Measurements from ENCODE around the gene GABRP. TPM values are rescaled to one million over a fixed set of nuclear protein-coding genes. Genes with fewer than 3 reads are reported as not detected.

Gene GABRP
- polyA plus RNA-seq, 1 donor from 2014 or later, result not detected

GRCh38 chr5:170781946-170782345 is 1.6 kb upstream of the GABRP start:
- Histone ChIP-seq H3K27ac (ENCODE audit: low read length) (no peak overlapping the region), H3K9ac (ENCODE audit: low read length) (no peak overlapping the region), H3K4me3 (ENCODE audit: low read length) (no peak overlapping the region), H3K79me2 (replicated peaks; ENCODE audit: insufficient read depth, low read length) (no peaks in the 10 kb centered on the region), H3K4me2 (ENCODE audit: low read length) (no peak overlapping the region), H3K9me3 (ENCODE audit: low read length) (no peaks in the 10 kb centered on the region), H4K20me1 (ENCODE audit: insufficient read depth) (no peaks in the 10 kb centered on the region), H3K9me2 (ENCODE audit: insufficient read depth, low read length) (no peaks in the 10 kb centered on the region), H3K27me3 (ENCODE audit: insufficient read depth, low read depth, low read length) (no peaks in the 10 kb centered on the region), H3K36me3 (ENCODE audit: insufficient read depth, low read length) (no peaks in the 10 kb centered on the region), H2AFZ (ENCODE audit: low read depth, low read length) (no peak overlapping the region), H3F3A (ENCODE audit: insufficient read depth, low read length, poor library complexity, severe bottlenecking) (no peaks in the 10 kb centered on the region)
- TF ChIP-seq TAF1 (IDR thresholded peaks at IDR 0.05; ENCODE audit: low read depth) (no peak), POLR2AphosphoS5 (IDR thresholded peaks at IDR 0.05) (no peak), CTCF (IDR thresholded peaks at IDR 0.05; ENCODE audit: poor library complexity, severe bottlenecking) (no peak), SMC3 (conservative IDR thresholded peaks at IDR 0.05; ENCODE audit: poor library complexity) (no peak), EP300 (conservative IDR thresholded peaks at IDR 0.05; ENCODE audit: poor library complexity, severe bottlenecking) (no peak), REST (IDR thresholded peaks at IDR 0.05; ENCODE audit: borderline replicate concordance) (no peak), MXI1 (conservative IDR thresholded peaks at IDR 0.05; ENCODE audit: poor library complexity, severe bottlenecking) (no peak), EZH2 (IDR thresholded peaks at IDR 0.05; ENCODE audit: borderline replicate concordance, insufficient read depth, low read length, poor library complexity, severe bottlenecking) (no peak), RAD21 (conservative IDR thresholded peaks at IDR 0.05) (no peak)

GRCh38 chr5:170782438-170782837 is 1.1 kb upstream of the GABRP start:
- Histone ChIP-seq H3K9me2 (ENCODE audit: insufficient read depth, low read length) (no peaks in the 10 kb centered on the region), H3K9me3 (ENCODE audit: low read length) (no peaks in the 10 kb centered on the region), H4K20me1 (ENCODE audit: insufficient read depth) (no peaks in the 10 kb centered on the region), H3K27me3 (ENCODE audit: insufficient read depth, low read depth, low read length) (no peaks in the 10 kb centered on the region), H3F3A (ENCODE audit: insufficient read depth, low read length, poor library complexity, severe bottlenecking) (no peaks in the 10 kb centered on the region), H3K4me2 (ENCODE audit: low read length) (no peak overlapping the region), H3K9ac (ENCODE audit: low read length) (no peak overlapping the region), H3K79me2 (replicated peaks; ENCODE audit: insufficient read depth, low read length) (no peaks in the 10 kb centered on the region), H2AFZ (ENCODE audit: low read depth, low read length) (no peak overlapping the region), H3K4me3 (ENCODE audit: low read length) (no peak overlapping the region), H3K36me3 (ENCODE audit: insufficient read depth, low read length) (no peaks in the 10 kb centered on the region), H3K27ac (ENCODE audit: low read length) (no peak overlapping the region)
- TF ChIP-seq SMC3 (conservative IDR thresholded peaks at IDR 0.05; ENCODE audit: poor library complexity) (no peak), CTCF (IDR thresholded peaks at IDR 0.05; ENCODE audit: poor library complexity, severe bottlenecking) (no peak), EZH2 (IDR thresholded peaks at IDR 0.05; ENCODE audit: borderline replicate concordance, insufficient read depth, low read length, poor library complexity, severe bottlenecking) (no peak), POLR2AphosphoS5 (IDR thresholded peaks at IDR 0.05) (no peak), EP300 (conservative IDR thresholded peaks at IDR 0.05; ENCODE audit: poor library complexity, severe bottlenecking) (no peak), MXI1 (conservative IDR thresholded peaks at IDR 0.05; ENCODE audit: poor library complexity, severe bottlenecking) (no peak), TAF1 (IDR thresholded peaks at IDR 0.05; ENCODE audit: low read depth) (no peak), REST (IDR thresholded peaks at IDR 0.05; ENCODE audit: borderline replicate concordance) (no peak), RAD21 (conservative IDR thresholded peaks at IDR 0.05) (no peak)

All from neural cell (in vitro differentiated cells).